ENCODE measurements around the gene CAMKMT.

CAMKMT gene

DNA sequence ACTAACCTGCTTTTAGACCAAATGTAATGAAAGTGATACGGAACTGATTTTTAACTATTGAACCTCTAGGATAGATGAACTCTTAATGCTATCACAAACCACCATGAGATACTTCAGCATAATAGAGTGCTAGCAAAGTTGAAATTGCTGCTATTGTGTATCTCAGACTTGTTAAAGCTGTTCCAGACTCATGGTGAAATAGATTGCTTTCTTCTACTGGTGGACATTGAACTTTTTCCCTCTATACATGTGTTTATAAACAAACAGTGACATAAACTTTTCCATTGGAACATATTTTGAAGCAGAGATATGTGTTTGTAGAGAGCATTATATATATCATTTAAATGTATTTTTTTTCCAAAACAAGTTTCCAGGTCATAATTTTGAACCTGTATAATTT lies 157.3 kb downstream of the CAMKMT start:
- DNase-seq, result no peak

DNA sequence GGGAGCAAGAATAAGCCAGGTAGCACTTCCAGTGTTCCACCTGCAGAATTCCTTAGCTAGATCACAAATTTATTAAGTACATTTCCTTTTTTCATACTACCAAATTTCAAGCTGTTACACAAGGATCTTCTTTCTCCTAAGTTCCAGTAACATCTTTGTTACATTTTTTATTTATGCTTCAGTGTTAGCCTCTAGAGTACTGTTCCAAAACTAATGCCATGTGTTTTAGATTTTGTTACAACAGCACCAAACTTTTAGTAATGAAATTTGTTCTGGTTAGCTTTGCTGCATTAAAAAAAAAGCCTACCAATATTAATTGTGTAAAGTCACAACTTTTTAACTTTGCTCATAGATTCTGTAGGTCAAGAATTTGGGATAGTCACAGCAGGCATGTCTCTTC lies 161.1 kb downstream of the CAMKMT start:
- no peak for DNase-seq

DNA sequence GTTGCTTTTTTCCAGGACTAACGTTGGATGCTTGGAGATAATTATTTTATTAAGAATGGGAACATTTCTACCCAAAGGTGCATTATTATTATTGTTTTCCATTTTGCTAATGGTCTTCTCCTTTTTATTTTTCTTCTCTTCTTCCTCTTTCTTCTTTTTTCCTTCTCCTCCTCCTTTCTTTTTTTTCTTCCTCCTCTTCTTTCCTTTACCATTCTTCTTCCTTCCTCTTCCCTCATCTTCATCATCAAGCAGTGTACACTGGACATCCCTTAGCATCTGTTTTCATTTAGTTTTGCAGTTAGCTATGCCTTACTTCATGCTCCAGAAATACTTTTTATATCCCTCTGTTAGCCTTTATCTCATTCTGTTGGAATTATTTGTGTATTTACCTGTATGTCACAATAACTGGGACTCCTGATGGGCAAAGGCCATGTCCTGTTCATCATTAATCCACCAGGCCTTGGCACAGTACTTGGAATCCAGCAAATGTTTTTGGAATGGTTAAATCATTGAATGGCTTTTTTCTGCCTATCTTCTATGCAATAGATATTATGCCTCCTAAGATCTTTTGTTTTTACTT lies 162.7 kb downstream of the CAMKMT start:
- DNase-seq, result no peak

DNA sequence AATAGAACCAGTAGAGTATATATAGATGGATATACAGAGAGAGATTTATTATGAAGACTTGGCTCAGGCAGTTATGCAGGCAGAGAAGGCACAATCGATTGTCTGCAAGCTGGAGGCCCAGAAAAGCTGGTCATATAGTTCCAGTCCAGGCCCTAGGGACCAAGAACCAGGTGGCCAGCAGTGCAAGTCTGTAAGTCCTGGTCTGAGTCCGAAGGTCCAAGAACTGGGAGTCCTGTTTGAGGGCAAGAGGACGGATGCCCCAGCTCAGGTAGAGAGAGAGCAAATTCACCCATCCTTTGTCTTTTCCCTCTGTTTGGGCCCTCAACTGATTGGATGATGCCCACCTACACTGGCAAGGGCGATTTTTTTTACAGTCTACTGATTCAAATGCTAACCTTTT lies 164.6 kb downstream of the CAMKMT start:
- no peak for DNase-seq

DNA sequence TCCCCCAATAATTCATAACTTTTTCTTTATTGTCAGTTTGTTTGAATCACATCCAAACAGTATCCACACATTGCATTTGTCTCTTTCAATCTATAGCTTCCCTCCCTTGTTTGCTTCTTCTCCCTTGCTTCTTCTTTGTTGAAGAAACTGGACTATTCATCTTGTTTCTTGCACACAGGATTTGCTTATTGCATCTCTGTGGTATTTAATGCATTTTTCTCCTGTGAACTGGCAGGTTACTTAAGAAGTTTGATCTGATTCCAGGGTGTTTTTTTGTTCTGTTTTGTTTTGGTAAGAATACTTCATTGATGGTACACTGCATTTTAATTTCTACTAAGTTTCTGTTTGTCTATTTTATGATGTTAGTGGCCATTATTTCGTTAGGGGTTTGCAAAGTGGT lies 166.8 kb downstream of the CAMKMT start:
- no peak for DNase-seq

DNA sequence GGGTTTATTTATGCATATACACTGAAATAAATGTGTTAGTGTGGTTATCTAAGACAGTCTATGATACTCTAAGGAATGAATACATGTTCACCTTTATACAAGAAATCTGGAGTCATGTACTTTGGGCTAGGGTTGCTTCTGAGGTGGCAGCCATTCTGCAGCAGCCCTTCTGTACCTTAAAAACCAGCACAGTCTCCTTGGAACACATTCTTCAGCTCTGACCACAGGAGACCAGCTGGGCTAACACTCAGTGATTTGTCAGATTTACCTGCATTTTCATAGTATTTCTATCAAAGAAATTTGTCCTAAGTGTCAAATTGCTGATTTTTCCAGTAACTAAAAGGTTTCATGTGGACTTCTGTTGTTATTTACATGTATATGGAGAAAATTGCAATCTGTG lies 167.7 kb downstream of the CAMKMT start:
- no peak for DNase-seq

DNA sequence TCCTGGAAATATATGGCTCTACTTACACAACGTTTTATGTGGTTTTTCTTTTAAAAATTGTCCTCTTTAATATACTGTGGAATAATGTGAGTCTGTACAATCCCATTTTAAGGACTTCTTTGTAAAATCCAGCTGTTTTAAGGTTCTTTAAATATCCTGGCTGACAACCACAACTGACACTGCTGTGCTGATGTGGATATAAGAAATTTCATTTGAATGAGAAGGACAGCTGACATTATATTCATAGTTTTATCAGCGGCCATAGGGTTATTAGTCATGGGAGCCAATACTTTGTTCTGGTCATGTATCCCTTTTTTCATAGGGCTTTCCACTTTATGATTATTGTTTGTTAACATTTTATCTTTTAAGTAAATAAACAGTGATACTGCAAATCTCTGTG lies 169.5 kb downstream of the CAMKMT start:
- no peak for DNase-seq

DNA sequence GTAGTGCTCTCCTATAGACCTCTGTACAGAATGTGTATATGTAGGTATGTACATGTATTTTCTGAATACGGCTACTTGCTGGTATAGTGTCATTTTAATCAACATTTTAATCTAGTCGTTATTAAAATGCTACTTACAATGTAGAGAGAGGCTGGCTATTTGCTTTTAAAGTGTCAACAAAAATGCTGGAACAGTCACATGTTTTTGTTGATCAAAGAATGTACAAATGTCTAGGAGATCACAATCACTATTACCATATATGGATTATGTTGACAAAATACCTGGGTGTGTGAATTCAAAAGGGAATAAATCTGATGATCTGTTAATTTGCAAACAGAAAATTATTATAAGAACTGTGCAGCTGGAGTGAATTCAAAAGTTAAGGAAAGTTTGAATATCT lies 170.3 kb downstream of the CAMKMT start:
- DNase-seq, result no peak

DNA sequence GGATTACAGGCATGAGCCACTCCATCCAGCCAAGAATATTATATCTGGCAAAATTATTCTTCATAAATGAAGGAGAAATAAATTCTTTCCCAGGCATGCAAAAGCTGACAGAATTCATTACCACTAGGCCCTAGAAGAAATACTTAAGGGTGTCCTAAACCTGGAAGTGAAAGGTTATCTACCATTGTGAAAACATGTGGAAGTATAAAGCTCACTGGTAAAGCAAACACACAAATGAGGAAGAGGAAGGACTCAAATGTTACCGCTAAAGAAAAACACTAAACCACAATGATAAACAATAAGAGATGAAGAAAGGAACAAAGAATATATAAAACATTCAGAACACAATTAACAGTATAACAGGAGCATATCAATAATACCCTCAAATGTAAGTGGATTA lies 171.8 kb downstream of the CAMKMT start:
- DNase-seq, result no peak

DNA sequence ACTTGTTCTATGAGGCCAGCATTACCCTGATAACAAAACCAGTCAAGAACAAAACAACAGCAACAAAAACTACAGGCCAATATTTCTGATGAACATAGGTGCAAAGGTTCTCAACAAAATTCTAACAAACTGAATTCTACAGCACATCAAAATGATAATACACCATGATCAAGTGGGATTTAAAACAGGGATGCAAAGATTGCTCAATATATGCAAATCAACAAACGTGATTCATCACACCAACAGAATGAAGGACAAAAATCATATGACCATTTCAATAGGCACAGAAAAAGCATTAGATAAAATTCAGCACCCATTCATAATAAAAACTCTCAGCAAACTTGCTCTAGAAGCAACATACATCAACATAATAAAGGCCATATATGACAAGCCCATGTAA lies 173.6 kb downstream of the CAMKMT start:
- DNase-seq, result no peak

DNA sequence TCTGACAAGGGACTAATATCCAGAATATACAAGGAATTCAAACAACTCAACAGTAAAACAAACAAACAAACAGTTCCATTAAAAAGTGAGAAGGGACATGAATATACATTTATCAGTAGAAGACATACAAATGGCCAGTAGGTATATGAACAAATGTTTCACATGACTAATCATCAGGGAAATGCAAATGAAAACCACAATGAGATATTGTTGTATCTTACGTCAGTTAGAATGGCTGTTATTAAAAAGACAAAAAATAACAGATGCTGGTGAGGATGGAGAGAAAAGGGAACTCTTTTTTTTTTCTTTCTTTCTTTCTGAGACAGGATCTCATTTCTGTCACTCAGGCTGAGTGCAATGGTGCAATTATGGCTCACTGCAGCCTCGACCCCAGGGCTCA lies 175.5 kb downstream of the CAMKMT start:
- DNase-seq, result no peak

DNA sequence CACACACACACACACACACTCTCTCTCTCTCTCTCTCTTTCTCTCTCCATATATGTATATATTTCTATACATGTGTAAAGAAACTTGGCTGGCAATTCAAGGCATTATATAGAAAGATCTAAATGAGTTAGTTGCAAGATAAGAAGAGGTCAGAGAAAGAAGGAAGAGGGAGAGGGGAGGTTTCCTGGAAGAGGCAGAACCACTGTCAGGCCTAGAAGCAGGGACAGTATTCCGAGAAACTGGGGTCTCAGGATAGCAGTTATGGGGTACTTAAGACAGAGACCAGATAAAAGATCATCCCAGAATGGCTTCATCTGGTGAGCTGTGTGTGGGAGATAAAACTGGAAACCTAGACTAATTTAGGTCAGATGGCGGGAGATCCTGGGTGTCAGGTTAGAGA lies 180.8 kb downstream of the CAMKMT start:
- DNase-seq, result no peak

DNA sequence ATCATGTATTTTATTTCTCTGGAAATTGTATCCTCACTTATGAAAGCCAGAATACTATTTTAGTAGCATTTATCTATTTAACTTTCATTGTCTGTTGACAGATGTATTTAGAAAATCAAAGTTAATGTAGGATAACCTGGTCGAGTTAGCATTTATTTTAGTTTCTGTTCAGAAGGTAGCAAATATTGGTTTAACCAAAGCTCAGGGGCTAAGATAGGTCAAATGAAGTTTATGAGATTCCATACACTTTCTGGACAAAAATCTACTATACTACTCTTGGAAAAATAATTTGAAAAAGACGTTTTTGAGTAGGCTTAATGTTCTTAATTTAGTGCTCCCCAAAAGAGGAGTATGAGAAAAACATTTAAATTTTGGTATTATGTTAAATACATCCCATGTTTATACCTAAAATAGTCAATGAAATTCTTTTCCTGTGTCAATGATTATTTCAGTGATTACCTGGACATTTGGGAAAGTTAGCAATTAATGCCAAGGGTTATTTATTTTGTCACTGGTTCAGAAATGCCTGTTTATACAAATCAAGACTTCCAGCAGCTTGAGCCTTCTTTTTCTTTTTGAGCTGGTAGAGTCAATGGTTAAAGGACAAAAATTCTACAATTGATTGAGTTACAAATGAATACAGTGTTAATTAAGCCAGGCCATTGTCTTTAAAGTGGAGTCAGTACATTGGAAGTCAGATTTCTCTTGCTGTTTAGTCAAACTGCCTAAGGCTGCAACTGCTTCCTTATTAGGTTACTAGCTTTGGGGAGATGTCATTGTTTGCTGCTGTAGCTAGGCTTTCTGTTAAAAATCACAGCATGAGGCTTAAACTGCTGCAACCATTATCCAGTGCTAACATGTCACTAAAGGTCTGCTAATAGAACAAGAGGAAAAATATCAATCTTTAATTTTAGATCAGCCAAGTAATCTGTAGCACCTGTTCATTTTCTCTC lies 182.3 kb downstream of the CAMKMT start:
- DNase-seq, result peak; percentile 89 to 98

DNA sequence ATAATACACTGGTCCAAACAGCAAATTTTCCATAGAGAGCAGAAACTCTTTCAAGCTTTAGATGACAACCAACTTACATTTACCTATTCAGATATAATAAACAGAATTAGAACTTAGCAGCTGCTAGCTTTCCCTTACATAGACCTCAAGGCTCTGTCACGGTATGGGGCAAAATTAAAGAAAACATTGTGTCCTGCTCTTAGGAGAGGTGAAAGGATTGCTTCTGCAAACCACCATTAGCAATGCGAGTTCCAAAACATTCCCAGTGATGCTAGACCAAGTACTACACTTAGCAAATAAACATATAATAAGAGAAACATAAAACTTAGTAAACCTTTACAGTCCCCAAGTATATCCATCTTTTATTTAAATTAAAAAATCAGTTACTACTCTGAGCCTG lies 183.3 kb downstream of the CAMKMT start:
- peak in 1 of 2 experiments; percentile 35 for DNase-seq

DNA sequence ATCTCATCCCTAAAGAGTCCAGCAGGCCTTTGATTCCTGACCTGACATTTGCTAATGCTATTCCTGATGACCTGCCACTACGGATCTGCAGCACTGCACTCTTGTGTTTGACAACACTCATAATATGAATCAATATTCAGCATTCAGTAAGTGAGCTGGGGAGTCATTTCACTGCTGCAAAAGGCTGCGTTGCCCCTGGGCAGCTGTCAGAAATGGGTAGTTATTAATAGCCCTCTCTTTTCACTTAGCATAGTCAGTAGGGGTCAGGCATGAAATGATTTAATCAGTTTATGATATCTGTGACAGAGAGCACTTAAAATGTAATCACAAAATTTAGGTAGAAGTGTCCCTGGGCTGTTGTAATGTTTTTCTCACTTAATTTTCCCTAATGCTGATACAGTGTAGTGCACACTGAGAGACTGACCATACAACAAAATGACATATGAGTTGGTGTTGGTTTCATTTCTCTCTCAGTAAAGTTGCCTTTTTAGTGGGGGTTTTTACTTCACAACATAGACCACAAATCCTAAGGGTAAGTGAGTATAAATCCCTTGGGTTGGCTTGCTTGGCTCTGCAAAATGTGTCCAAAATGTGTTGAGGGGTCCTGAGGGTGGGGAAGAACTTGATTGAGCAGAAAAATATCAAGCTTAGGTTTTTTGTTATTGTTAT lies 184.8 kb downstream of the CAMKMT start:
- peak in 1 of 2 experiments; percentile 46 for DNase-seq

DNA sequence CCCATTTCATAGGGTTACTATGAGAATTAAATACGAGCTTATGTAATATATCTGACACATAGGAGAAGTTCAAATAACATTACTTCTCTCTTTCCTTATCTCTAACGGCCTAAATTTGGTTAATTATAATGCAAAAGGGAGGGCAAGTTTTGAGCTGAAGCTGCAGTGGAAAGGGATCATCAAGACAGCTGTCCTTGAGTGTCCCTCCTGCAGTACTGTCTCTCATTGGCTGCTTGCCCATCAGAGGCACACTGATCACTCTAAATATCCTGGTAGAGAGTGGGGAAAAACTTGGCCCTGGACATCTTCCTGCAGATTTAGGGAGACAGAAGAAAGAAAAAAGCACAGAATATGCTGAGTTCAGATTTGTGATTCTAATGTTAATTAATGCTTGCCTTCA lies 186.0 kb downstream of the CAMKMT start:
- DNase-seq, result no peak

DNA sequence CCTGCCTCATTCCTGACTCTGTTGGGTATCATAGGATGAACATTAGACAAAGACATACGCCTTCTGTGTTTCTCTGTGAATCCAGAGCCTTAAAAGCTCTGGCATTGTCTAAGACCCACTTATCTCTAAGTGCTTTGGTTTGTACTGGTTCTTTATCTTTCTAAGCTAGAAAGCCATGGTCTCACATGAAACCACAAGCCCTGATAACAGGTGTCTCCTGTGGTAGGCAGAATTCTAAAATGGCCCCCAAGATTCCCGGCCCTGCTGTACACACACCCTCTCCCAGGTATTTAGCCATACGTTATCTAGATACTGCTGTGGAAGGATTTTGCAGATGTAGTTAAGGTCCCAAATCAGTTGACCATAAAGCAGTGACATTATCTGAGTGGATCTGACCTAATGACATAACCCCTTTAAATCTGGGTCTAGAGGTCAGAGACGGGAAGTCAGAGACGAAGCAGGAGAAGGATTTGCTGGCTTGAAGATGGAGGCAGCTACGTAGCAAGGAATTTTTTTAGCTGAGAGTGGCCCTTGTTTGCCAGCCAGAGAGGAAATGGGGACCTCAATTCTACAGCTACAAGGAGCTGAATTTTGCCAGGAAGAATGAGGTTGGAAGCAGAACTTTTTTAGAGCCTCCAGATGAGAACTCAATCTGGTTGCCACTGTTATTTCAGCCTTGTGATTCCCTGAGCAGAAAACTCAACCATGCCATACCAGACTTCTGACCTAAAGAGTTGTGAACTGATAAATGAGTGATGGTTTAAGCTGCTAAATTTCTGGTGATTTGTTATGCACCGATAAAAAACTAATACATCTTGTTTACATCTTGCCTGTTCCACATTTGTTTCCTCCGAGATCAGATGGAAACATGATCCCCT lies 186.7 kb downstream of the CAMKMT start:
- DNase-seq, result no peak

DNA sequence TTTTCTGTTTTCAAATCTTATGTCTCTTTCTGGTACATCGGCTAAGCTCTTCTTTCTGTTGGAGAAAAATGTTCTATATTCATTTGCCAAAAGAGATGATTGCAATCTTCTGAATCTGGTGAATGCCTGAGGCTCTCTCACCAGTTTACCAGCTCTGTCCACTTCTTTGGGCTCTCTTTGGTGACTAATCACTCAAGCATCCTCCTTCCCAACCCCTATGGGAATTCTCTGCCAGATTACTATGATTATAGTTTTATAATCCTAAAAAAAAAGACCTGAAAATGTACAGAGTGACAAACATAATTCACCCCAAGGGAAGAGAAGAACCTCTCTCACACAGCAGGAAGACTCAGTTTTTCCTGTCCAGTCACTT lies 187.3 kb downstream of the CAMKMT start:
- no peak for DNase-seq

DNA sequence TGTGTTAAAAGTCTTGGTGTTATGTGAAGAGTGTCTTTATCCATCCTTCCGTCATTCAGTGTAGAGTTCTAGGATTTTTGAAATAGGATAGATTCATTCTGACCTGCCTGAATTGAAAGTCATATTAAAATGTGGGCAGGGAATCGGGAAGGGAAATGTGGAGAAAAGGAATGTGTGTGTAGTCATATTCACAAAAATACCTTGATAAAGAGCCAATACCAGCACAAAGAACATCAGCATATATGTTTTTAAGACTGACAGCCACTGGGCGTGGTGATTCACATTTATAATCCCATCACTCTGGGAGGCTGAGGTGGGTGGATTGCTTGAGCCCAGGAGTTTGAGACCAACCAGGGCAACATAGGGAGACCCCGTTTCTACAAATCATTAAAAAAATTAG lies 188.1 kb downstream of the CAMKMT start:
- DNase-seq, result no peak

DNA sequence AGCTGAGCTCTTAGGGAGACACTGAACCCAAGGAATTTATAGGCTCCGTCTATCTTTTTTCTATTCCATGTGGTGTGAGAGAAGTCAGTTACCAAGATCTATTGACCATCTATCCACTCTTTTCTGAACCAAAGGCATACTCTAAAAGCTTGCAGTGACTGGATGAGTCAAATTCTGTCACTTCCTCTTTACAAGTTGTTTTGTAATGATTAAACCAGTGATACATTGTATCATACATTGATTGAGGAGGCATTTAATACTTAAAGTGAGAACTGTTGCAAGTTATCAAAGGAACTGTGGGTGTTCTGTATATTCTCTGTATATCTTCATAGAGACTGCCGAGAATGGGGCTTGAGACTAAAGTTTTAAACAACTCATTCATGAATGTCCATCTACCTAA lies 188.8 kb downstream of the CAMKMT start:
- no peak for DNase-seq

DNA sequence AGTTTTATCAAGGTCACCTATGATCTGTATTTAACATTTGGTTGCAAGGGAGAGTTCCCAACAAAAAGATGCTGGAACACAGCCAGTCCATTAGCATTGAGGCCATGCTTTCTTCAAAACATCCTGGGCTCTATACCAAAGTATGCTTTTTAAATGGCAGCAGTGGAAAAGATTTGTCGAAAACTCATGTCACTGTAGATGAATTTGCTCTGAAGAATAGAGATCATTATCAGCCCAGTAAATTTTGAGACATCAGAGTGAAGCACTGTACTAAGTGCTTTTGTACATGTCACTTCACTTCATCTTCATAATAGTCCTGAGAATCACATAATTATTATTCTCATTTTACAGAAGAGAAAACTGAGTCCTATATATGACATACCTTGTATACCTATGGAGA lies 189.8 kb downstream of the CAMKMT start:
- DNase-seq, result no peak

DNA sequence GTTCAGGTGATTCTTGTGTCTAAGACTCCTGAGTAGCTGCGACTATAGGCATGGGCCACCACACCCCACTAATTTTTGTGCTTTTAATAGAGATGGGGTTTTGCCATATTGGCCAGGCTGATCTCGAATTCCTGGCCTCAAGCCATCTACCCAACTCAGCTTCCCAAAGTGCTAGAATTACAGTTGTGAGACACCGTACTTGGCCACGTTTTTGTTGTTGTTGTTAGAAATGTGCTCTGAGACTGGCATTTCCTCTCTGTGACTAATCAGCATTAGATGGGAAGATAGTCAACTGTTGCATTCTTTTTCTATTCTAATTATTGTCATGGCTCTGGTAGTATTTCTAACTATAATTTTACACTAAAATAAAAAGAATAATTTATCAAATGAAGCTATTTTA lies 191.7 kb downstream of the CAMKMT start:
- DNase-seq, result no peak

DNA sequence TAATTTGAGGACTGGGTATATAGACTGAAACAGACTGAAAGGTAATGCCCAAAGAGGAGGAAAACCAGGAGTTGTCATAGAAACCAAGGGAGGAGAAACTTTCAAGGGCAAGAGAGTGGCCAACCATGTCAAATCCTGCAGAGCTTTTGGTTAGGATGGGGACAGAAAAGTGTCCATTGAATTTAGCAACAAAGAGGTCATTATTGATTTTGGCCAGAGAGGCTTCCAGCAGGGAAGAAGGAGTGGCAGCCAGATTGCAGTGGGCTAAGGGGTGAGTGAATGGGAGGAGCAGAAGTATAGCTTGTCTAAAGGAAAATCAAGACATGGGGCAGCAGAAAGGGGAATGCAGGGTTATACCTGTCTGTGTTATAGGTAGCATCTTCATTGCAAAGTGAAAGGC lies 194.0 kb downstream of the CAMKMT start:
- DNase-seq, result no peak
